Measurements from ENCODE around the gene HYAL1. TPM values are rescaled to one million over a fixed set of nuclear protein-coding genes. Genes with fewer than 3 reads are reported as not detected.

HYAL1 gene
- total RNA-seq, 4 donors from 2014 or later: 1.8 to 8.9 (median 4.8) TPM

- Histone ChIP-seq H3K4me1 (peaks cover 40 to 82% (median 41%) of the 10 kb centered on the region in 3 donors), H3K4me3 (no peak overlapping the region), H3K27ac (no peak overlapping the region), H3K36me3 (peaks cover 0 to 7% (median 0%) of the 10 kb centered on the region in 3 donors), H3K27me3 (no peaks in the 10 kb centered on the region), H3K9me3 (no peaks in the 10 kb centered on the region)
- no peak for TF ChIP-seq POLR2A (IDR thresholded peaks at IDR 0.05)
- TF ChIP-seq, protein P1, sequence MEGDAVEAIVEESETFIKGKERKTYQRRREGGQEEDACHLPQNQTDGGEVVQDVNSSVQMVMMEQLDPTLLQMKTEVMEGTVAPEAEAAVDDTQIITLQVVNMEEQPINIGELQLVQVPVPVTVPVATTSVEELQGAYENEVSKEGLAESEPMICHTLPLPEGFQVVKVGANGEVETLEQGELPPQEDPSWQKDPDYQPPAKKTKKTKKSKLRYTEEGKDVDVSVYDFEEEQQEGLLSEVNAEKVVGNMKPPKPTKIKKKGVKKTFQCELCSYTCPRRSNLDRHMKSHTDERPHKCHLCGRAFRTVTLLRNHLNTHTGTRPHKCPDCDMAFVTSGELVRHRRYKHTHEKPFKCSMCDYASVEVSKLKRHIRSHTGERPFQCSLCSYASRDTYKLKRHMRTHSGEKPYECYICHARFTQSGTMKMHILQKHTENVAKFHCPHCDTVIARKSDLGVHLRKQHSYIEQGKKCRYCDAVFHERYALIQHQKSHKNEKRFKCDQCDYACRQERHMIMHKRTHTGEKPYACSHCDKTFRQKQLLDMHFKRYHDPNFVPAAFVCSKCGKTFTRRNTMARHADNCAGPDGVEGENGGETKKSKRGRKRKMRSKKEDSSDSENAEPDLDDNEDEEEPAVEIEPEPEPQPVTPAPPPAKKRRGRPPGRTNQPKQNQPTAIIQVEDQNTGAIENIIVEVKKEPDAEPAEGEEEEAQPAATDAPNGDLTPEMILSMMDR (IDR thresholded peaks at IDR 0.05): no peak
- 92 to 100% methylated on average over 1 to 3 of the region's 13 CpGs for WGBS, 2 donors
- intact Hi-C loops (cut with DNase I): no loop called here
- DNase-seq: no peak
Measured at GRCh38 chr3:50342813-50343633, 39.6 kb upstream of the HYAL1 start.

DNA sequence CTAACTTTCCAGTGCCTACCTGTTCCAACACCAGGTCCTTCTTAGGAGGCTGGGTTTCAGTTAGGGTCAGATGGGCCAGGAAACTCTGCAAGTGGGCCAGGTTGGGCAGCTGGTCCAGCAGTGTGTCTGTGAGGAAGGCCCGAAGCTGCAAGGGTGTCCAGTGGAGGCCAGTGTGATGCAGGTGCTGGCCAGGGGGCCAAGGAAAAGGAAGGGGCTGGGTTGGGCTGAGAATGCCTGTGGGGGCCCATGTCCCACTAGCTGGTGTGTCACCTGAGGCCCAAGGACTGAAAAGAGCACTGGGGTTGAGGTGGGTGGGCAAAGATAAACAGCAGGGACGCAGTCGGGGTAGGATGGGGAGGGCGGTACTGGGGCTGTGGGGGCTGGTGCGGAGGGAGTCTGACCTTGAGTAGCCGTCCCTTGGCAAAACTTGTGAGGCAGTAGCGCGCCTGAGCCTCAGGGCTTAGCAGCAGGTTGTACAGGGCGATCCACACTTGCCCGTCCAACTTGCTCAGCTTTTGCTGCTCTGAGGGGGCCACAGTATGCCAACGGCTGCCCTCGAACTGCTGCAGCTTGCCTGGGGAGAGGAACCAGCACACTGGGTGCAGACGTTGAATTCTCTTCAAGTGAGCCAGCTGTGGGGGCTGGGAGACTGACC, 38.7 kb upstream of the HYAL1 start:
- Histone ChIP-seq H3K27ac (peak overlapping the region in 2 of 4 donors; percentile 94 to 96), H3K4me1 (peaks cover 44 to 79% (median 44%) of the 10 kb centered on the region in 3 donors)
- WGBS, 2 donors: 88 to 89% methylated on average over 9 to 12 of the region's 13 CpGs

GRCh38 chr3:50341537-50341936, 38.2 kb upstream of the HYAL1 start:
- Histone ChIP-seq H3K4me1 (peaks cover 45 to 78% (median 45%) of the 10 kb centered on the region in 3 donors), H3K27me3 (no peaks in the 10 kb centered on the region), H3K36me3 (no peaks in the 10 kb centered on the region), H3K27ac (peak overlapping the region; percentile 77 to 99 (median 95)), H3K9me3 (no peaks in the 10 kb centered on the region), H3K4me3 (peak overlapping the region; percentile 35 to 80 (median 58))
- no peak for DNase-seq
- intact Hi-C loops (cut with DNase I): no loop called here
- TF ChIP-seq, protein P1 (IDR thresholded peaks at IDR 0.05): no peak
- no peak for TF ChIP-seq POLR2A (IDR thresholded peaks at IDR 0.05)
- WGBS, 2 donors: 60% methylated on average over 1 of the region's 9 CpGs; no CpG with 5 or more reads in 1 of the 2 donors

More for the DNA sequence above, 38.7 kb upstream of the HYAL1 start:
- H3K9me3 ChIP-seq: no peaks in the 10 kb centered on the region
- H3K4me3 ChIP-seq: no peak overlapping the region
- H3K36me3 ChIP-seq: no peaks in the 10 kb centered on the region
- intact Hi-C loops (cut with DNase I): no loop called here
- no peak for TF ChIP-seq POLR2A (IDR thresholded peaks at IDR 0.05)
- TF ChIP-seq, protein P1 (IDR thresholded peaks at IDR 0.05): no peak
- DNase-seq: no peak
- H3K27me3 ChIP-seq: no peaks in the 10 kb centered on the region

GRCh38 chr3:50340448-50341329, 37.3 kb upstream of the HYAL1 start, which contains the start of gene RASSF1:
TSS of gene RASSF1 (minus strand) at chr3:50340836. CDS start at chr3:50340805, 31 bp downstream.
- TF ChIP-seq, protein P1 (IDR thresholded peaks at IDR 0.05): no peak
- TF ChIP-seq POLR2A (IDR thresholded peaks at IDR 0.05): peak in 3 of 4 donors; percentile 43 to 92 (median 72)
- 7 to 43% methylated on average over 3 to 6 of the region's 85 CpGs for WGBS, 2 donors
- peak within 1 kb of the TSS; percentile 77 to 99 (median 95) for H3K27ac ChIP-seq
- peaks cover 50 to 79% (median 50%) of the 10 kb centered on the region in 3 donors for H3K4me1 ChIP-seq
- intact Hi-C loops (cut with DNase I): no loop called here
- DNase-seq: no peak
- H3K9me3 ChIP-seq: no peaks in the 10 kb centered on the region
- peak within 1 kb of the TSS; percentile 35 to 80 (median 58) for H3K4me3 ChIP-seq
- H3K27me3 ChIP-seq: no peaks in the 10 kb centered on the region
- no peaks in the 10 kb centered on the region for H3K36me3 ChIP-seq

All from esophagus squamous epithelium (tissue), 5 donors.